CD14-positive monocyte (primary cell): ENCODE measurements around the gene GTF3C5. TPM values are rescaled to one million over a fixed set of nuclear protein-coding genes. Genes with fewer than 3 reads are reported as not detected.
A peak's percentile ranks its signal among the peaks of the same experiment; 100 is the strongest.

Experiments
- DNase-seq, 3 donors: peaks; one replicate each; pipeline ENCODE4 v3.0.0-alpha.2; 2011 to 2022
- H2AFZ ChIP-seq: 2 replicates; pipeline ENCODE4 v1.6.0; 2012; ENCODE audit warnings: mild to moderate bottlenecking, low read depth, low read length, inconsistent platforms; ENCODE audit not compliant: insufficient read depth, poor library complexity, severe bottlenecking
- H3K27ac ChIP-seq, 2 donors: 1 replicate in 1 of 2; 2 replicates in 1 of 2; pipeline ENCODE4 v1.5.1; 2012 to 2013; ENCODE audit warnings: low read length in 2 of 2, control low read depth in 1 of 2, inconsistent platforms in 1 of 2, low read depth in 1 of 2, mild to moderate bottlenecking in 1 of 2
- H3K27me3 ChIP-seq, 2 donors: one replicate each; pipeline versions ENCODE4 v1.6.0 to v1.6.1; 2011 to 2013; ENCODE audit warnings: low read length in 2 of 2; ENCODE audit not compliant: control insufficient read depth in 2 of 2, insufficient read depth in 2 of 2
- H3K36me3 ChIP-seq, 2 donors: replicated peaks in 1 of 2; 1 replicate in 1 of 2; 2 replicates in 1 of 2; pipeline versions ENCODE4 v1.5.1 to v1.6.1; 2012 to 2013; ENCODE audit warnings: low read length in 2 of 2, control low read depth in 1 of 2, inconsistent platforms in 1 of 2, mild to moderate bottlenecking in 1 of 2; ENCODE audit not compliant: insufficient read depth in 2 of 2, control insufficient read depth in 1 of 2
- H3K4me1 ChIP-seq, 2 donors: 1 replicate in 1 of 2; 2 replicates in 1 of 2; pipeline versions ENCODE4 v1.5.1 to v1.6.1; 2012 to 2013; ENCODE audit warnings: low read length in 2 of 2, control low read depth in 1 of 2, inconsistent platforms in 1 of 2, mild to moderate bottlenecking in 1 of 2, moderate library complexity in 1 of 2; ENCODE audit not compliant: insufficient read depth in 2 of 2, control insufficient read depth in 1 of 2
- H3K4me2 ChIP-seq: replicated peaks from 2 replicates; pipeline ENCODE3; 2012; ENCODE audit warnings: low read length, moderate library complexity, mild to moderate bottlenecking; ENCODE audit not compliant: poor library complexity, severe bottlenecking; ENCODE audit errors: extremely low read depth
- H3K4me3 ChIP-seq, 3 experiments: fragments of 200-600 bp in 1 of 3; sonication (generic) in 1 of 3; replicated peaks in 1 of 3; 1 replicate in 2 of 3; 2 replicates in 1 of 3; pipeline ENCODE4 v1.5.1; 2011 to 2013; ENCODE audit warnings: low read length in 3 of 3, mild to moderate bottlenecking in 3 of 3, control low read depth in 2 of 3, low read depth in 2 of 3, inconsistent platforms in 1 of 3, moderate library complexity in 1 of 3
- H3K79me2 ChIP-seq: 2 replicates; pipeline ENCODE4 v1.6.0; 2012; ENCODE audit warnings: mild to moderate bottlenecking, control low read depth, inconsistent platforms, low read length, moderate library complexity; ENCODE audit not compliant: insufficient read depth
- H3K9ac ChIP-seq: 2 replicates; pipeline ENCODE4 v1.6.0; 2017; ENCODE audit warnings: low read length, mild to moderate bottlenecking; ENCODE audit not compliant: insufficient read depth, poor library complexity, severe bottlenecking
- H3K9me3 ChIP-seq, 2 donors: replicated peaks in 1 of 2; 1 replicate in 1 of 2; 2 replicates in 1 of 2; pipeline versions ENCODE4 v1.5.1 to v1.6.1; 2012 to 2013; ENCODE audit warnings: low read length in 2 of 2, control low read depth in 1 of 2; ENCODE audit not compliant: control insufficient read depth in 1 of 2, insufficient read depth in 1 of 2
- H4K20me1 ChIP-seq: 2 replicates; pipeline ENCODE4 v1.6.0; 2012; ENCODE audit warnings: mild to moderate bottlenecking, low read length, control low read depth, moderate library complexity; ENCODE audit not compliant: insufficient read depth
- H3K27ac Mint-ChIP-seq, 7 donors: one replicate each; pipeline ENCODE4 v1.8.0; 2020; ENCODE audit warnings: mild to moderate bottlenecking in 7 of 7, mixed read lengths in 7 of 7, moderate library complexity in 6 of 7, inconsistent platforms in 2 of 7
- H3K27me3 Mint-ChIP-seq, 3 donors: one replicate each; pipeline ENCODE4 v1.8.0; 2021 to 2022; ENCODE audit warnings: low read depth in 3 of 3, mild to moderate bottlenecking in 3 of 3, mixed read lengths in 3 of 3, moderate library complexity in 3 of 3, inconsistent platforms in 1 of 3
- H3K36me3 Mint-ChIP-seq, 2 donors: one replicate each; pipeline ENCODE4 v1.8.0; 2020; ENCODE audit warnings: mixed read lengths in 2 of 2, inconsistent platforms in 1 of 2, mild to moderate bottlenecking in 1 of 2
- H3K4me1 Mint-ChIP-seq: one replicate; pipeline ENCODE4 v1.8.0; 2020; ENCODE audit warnings: mild to moderate bottlenecking, mixed read lengths
- H3K4me3 Mint-ChIP-seq, 2 donors: one replicate each; pipeline ENCODE4 v1.8.0; 2020; ENCODE audit warnings: mild to moderate bottlenecking in 2 of 2, mixed read lengths in 2 of 2, moderate library complexity in 1 of 2
- H3K9me3 Mint-ChIP-seq, 7 donors: one replicate each; pipeline ENCODE4 v1.8.0; 2020 to 2022; ENCODE audit warnings: mixed read lengths in 7 of 7, mild to moderate bottlenecking in 6 of 7, moderate library complexity in 6 of 7, inconsistent platforms in 2 of 7
- WGBS: methylation state at CpG from one replicate; pipeline ENCODE4 v1.1.5; 2013; ENCODE audit warnings: missing lambda C conversion rate; ENCODE audit not compliant: insufficient coverage; 5-methylcytosine and 5-hydroxymethylcytosine counted together
- intact Hi-C, 2 donors: fragments of 100-400 bp; cut with micrococcal nuclease; formaldehyde crosslinking; loops; one replicate each; pipeline versions ENCODE4 v1.15.0 to v1.15.1; 2023
- polyA plus RNA-seq, 3 donors: library from polyadenylated mRNA; depleted of rRNA in 1 of 3; unstranded in 2 of 3; stranded (reverse) in 1 of 3; fragments of 300-500 nt in 2 of 3; fragments of >200 nt in 1 of 3; fragmentation: Illumina TruSeq in 2 of 3; gene quantifications; 1 replicate in 2 of 3; 2 replicates in 1 of 3; pipeline ENCODE4 v1.2.3, GENCODE V29; 2012 to 2021
- TF ChIP-seq, protein P1 (sequence below): fragments of 200-600 bp; IDR thresholded peaks from one replicate; pipeline ENCODE4 v1.8.0; 2022; ENCODE audit warnings: antibody characterized with exemption, mild to moderate bottlenecking

GTF3C5 gene
- polyA plus RNA-seq, 3 donors: 21.3 to 75.6 (median 24.4) TPM

DNA sequence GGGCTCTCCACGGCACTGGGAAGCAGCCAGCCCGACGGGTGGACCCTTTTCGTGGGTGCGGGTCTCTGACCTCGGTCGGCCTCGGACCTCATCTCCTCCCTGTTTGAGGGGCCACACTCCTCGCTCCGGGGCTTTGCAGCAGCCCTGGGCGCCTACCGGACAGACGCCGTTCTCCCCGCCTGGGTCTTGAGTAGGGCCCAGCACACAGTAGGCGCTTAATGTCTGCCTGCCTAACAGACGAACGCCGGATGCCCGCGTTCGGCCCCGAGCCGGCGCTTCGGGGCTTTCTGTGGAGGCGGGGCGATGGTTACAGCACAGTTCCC is 842 bp upstream of the GTF3C5 start:
- no peaks in the 10 kb centered on the region for H3K27me3 ChIP-seq
- no peak for DNase-seq
- peak overlapping the region; percentile 99 for H3K9ac ChIP-seq
- TF ChIP-seq, protein P1, sequence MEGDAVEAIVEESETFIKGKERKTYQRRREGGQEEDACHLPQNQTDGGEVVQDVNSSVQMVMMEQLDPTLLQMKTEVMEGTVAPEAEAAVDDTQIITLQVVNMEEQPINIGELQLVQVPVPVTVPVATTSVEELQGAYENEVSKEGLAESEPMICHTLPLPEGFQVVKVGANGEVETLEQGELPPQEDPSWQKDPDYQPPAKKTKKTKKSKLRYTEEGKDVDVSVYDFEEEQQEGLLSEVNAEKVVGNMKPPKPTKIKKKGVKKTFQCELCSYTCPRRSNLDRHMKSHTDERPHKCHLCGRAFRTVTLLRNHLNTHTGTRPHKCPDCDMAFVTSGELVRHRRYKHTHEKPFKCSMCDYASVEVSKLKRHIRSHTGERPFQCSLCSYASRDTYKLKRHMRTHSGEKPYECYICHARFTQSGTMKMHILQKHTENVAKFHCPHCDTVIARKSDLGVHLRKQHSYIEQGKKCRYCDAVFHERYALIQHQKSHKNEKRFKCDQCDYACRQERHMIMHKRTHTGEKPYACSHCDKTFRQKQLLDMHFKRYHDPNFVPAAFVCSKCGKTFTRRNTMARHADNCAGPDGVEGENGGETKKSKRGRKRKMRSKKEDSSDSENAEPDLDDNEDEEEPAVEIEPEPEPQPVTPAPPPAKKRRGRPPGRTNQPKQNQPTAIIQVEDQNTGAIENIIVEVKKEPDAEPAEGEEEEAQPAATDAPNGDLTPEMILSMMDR: no peak
- peak overlapping the region; percentile 73 to 98 (median 80) for H3K4me3 ChIP-seq
- intact Hi-C loops: loop anchor here (5.0 to 10.0 kb wide), 5 partner anchors 67 to 455 kb away; partner anchors contain the start of genes STKLD1 (in 1 of the 2) and SURF4 (in 1 of the 2)
- H3K27me3 Mint-ChIP-seq: peaks cover 0 to 5% (median 3%) of the 10 kb centered on the region in 3 donors
- H3K27ac ChIP-seq: peak overlapping the region; percentile 64 to 97
- peaks cover 34% of the 10 kb centered on the region for H3K4me1 Mint-ChIP-seq
- H3K4me1 ChIP-seq: peaks cover 20 to 29% of the 10 kb centered on the region in 2 donors
- no peaks in the 10 kb centered on the region for H3K9me3 ChIP-seq
- peak overlapping the region; percentile 92 to 98 for H3K4me3 Mint-ChIP-seq
- peaks cover 20% of the 10 kb centered on the region for H4K20me1 ChIP-seq
- under 1% methylated on average over 28 of the region's 28 CpGs for WGBS
- H3K9me3 Mint-ChIP-seq: peaks cover 0 to 6% (median 0%) of the 10 kb centered on the region in 7 donors
- H3K79me2 ChIP-seq: peaks cover 55% of the 10 kb centered on the region
- peaks cover 1 to 13% of the 10 kb centered on the region in 2 donors for H3K36me3 Mint-ChIP-seq
- H3K4me2 ChIP-seq: peak overlapping the region; percentile 95
- peak overlapping the region; percentile 92 to 99 (median 97) for H3K27ac Mint-ChIP-seq
- H2AFZ ChIP-seq: peak overlapping the region; percentile 96
- H3K36me3 ChIP-seq: peaks cover 0 to 11% of the 10 kb centered on the region in 2 donors

GRCh38 chr9:133031130-133031422 is 279 bp downstream of the GTF3C5 start:
- H3K79me2 ChIP-seq: peaks cover 66% of the 10 kb centered on the region
- intact Hi-C loops: loop anchor here (5.0 to 10.0 kb wide), 4 partner anchors 66 to 344 kb away; partner anchors contain the start of genes STKLD1 (in 1 of the 2) and SURF4 (in 1 of the 2)

More at GRCh38 chr9:133031130-133031422, 279 bp downstream of the GTF3C5 start:
- Histone ChIP-seq H3K4me1 (peaks cover 27 to 39% of the 10 kb centered on the region in 2 donors), H3K36me3 (peaks cover 0 to 11% of the 10 kb centered on the region in 2 donors), H3K9me3 (no peaks in the 10 kb centered on the region), H3K27me3 (no peaks in the 10 kb centered on the region), H4K20me1 (peaks cover 30% of the 10 kb centered on the region), H3K9ac (peak overlapping the region; percentile 99), H3K4me2 (peak overlapping the region; percentile 95), H2AFZ (peak overlapping the region; percentile 96), H3K27ac (peak overlapping the region; percentile 43 to 97), H3K4me3 (peak overlapping the region; percentile 73 to 98 (median 82))
- Mint-ChIP-seq H3K27ac (peak overlapping the region; percentile 93 to 99 (median 97)), H3K27me3 (peaks cover 0 to 5% (median 3%) of the 10 kb centered on the region in 3 donors), H3K9me3 (peaks cover 0 to 6% (median 0%) of the 10 kb centered on the region in 7 donors), H3K36me3 (peaks cover 1 to 14% of the 10 kb centered on the region in 2 donors), H3K4me1 (peaks cover 44% of the 10 kb centered on the region), H3K4me3 (peak overlapping the region; percentile 98 to 99)
- TF ChIP-seq, protein P1: no peak
- no peak for DNase-seq
- under 1% methylated on average over 16 of the region's 16 CpGs for WGBS
